CD14-positive monocyte (primary cell): Measurements from ENCODE around the gene CAVIN3. TPM values are rescaled to one million over a fixed set of nuclear protein-coding genes. Genes with fewer than 3 reads are reported as not detected.
A peak's percentile ranks its signal among the peaks of the same experiment; 100 is the strongest.

Experiments used
- DNase-seq, 3 donors: peaks; one replicate each; pipeline ENCODE4 v3.0.0-alpha.2; 2011 to 2022
- H2AFZ ChIP-seq: 2 replicates; pipeline ENCODE4 v1.6.0; 2012; ENCODE audit warnings: mild to moderate bottlenecking, low read depth, low read length, inconsistent platforms; ENCODE audit not compliant: insufficient read depth, poor library complexity, severe bottlenecking
- H3K27ac ChIP-seq, 2 donors: 1 replicate in 1 of 2; 2 replicates in 1 of 2; pipeline ENCODE4 v1.5.1; 2012 to 2013; ENCODE audit warnings: low read length in 2 of 2, control low read depth in 1 of 2, inconsistent platforms in 1 of 2, low read depth in 1 of 2, mild to moderate bottlenecking in 1 of 2
- H3K27me3 ChIP-seq, 2 donors: one replicate each; pipeline versions ENCODE4 v1.6.0 to v1.6.1; 2011 to 2013; ENCODE audit warnings: low read length in 2 of 2; ENCODE audit not compliant: control insufficient read depth in 2 of 2, insufficient read depth in 2 of 2
- H3K36me3 ChIP-seq, 2 donors: replicated peaks in 1 of 2; 1 replicate in 1 of 2; 2 replicates in 1 of 2; pipeline versions ENCODE4 v1.5.1 to v1.6.1; 2012 to 2013; ENCODE audit warnings: low read length in 2 of 2, control low read depth in 1 of 2, inconsistent platforms in 1 of 2, mild to moderate bottlenecking in 1 of 2; ENCODE audit not compliant: insufficient read depth in 2 of 2, control insufficient read depth in 1 of 2
- H3K4me1 ChIP-seq, 2 donors: 1 replicate in 1 of 2; 2 replicates in 1 of 2; pipeline versions ENCODE4 v1.5.1 to v1.6.1; 2012 to 2013; ENCODE audit warnings: low read length in 2 of 2, control low read depth in 1 of 2, inconsistent platforms in 1 of 2, mild to moderate bottlenecking in 1 of 2, moderate library complexity in 1 of 2; ENCODE audit not compliant: insufficient read depth in 2 of 2, control insufficient read depth in 1 of 2
- H3K4me2 ChIP-seq: replicated peaks from 2 replicates; pipeline ENCODE3; 2012; ENCODE audit warnings: low read length, moderate library complexity, mild to moderate bottlenecking; ENCODE audit not compliant: poor library complexity, severe bottlenecking; ENCODE audit errors: extremely low read depth
- H3K4me3 ChIP-seq, 3 experiments: fragments of 200-600 bp in 1 of 3; sonication (generic) in 1 of 3; replicated peaks in 1 of 3; 1 replicate in 2 of 3; 2 replicates in 1 of 3; pipeline ENCODE4 v1.5.1; 2011 to 2013; ENCODE audit warnings: low read length in 3 of 3, mild to moderate bottlenecking in 3 of 3, control low read depth in 2 of 3, low read depth in 2 of 3, inconsistent platforms in 1 of 3, moderate library complexity in 1 of 3
- H3K79me2 ChIP-seq: 2 replicates; pipeline ENCODE4 v1.6.0; 2012; ENCODE audit warnings: mild to moderate bottlenecking, control low read depth, inconsistent platforms, low read length, moderate library complexity; ENCODE audit not compliant: insufficient read depth
- H3K9ac ChIP-seq: 2 replicates; pipeline ENCODE4 v1.6.0; 2017; ENCODE audit warnings: low read length, mild to moderate bottlenecking; ENCODE audit not compliant: insufficient read depth, poor library complexity, severe bottlenecking
- H3K9me3 ChIP-seq, 2 donors: replicated peaks in 1 of 2; 1 replicate in 1 of 2; 2 replicates in 1 of 2; pipeline versions ENCODE4 v1.5.1 to v1.6.1; 2012 to 2013; ENCODE audit warnings: low read length in 2 of 2, control low read depth in 1 of 2; ENCODE audit not compliant: control insufficient read depth in 1 of 2, insufficient read depth in 1 of 2
- H4K20me1 ChIP-seq: 2 replicates; pipeline ENCODE4 v1.6.0; 2012; ENCODE audit warnings: mild to moderate bottlenecking, low read length, control low read depth, moderate library complexity; ENCODE audit not compliant: insufficient read depth
- H3K27ac Mint-ChIP-seq, 7 donors: one replicate each; pipeline ENCODE4 v1.8.0; 2020; ENCODE audit warnings: mild to moderate bottlenecking in 7 of 7, mixed read lengths in 7 of 7, moderate library complexity in 6 of 7, inconsistent platforms in 2 of 7
- H3K27me3 Mint-ChIP-seq, 3 donors: one replicate each; pipeline ENCODE4 v1.8.0; 2021 to 2022; ENCODE audit warnings: low read depth in 3 of 3, mild to moderate bottlenecking in 3 of 3, mixed read lengths in 3 of 3, moderate library complexity in 3 of 3, inconsistent platforms in 1 of 3
- H3K36me3 Mint-ChIP-seq, 2 donors: one replicate each; pipeline ENCODE4 v1.8.0; 2020; ENCODE audit warnings: mixed read lengths in 2 of 2, inconsistent platforms in 1 of 2, mild to moderate bottlenecking in 1 of 2
- H3K4me1 Mint-ChIP-seq: one replicate; pipeline ENCODE4 v1.8.0; 2020; ENCODE audit warnings: mild to moderate bottlenecking, mixed read lengths
- H3K4me3 Mint-ChIP-seq, 2 donors: one replicate each; pipeline ENCODE4 v1.8.0; 2020; ENCODE audit warnings: mild to moderate bottlenecking in 2 of 2, mixed read lengths in 2 of 2, moderate library complexity in 1 of 2
- H3K9me3 Mint-ChIP-seq, 7 donors: one replicate each; pipeline ENCODE4 v1.8.0; 2020 to 2022; ENCODE audit warnings: mixed read lengths in 7 of 7, mild to moderate bottlenecking in 6 of 7, moderate library complexity in 6 of 7, inconsistent platforms in 2 of 7
- CTCF ChIP-seq: fragments of 200-600 bp; IDR thresholded peaks from one replicate; pipeline ENCODE4 v1.8.0; 2022; ENCODE audit warnings: antibody characterized with exemption, mild to moderate bottlenecking
- WGBS: methylation state at CpG from one replicate; pipeline ENCODE4 v1.1.5; 2013; ENCODE audit warnings: missing lambda C conversion rate; ENCODE audit not compliant: insufficient coverage; 5-methylcytosine and 5-hydroxymethylcytosine counted together
- intact Hi-C, 2 donors: fragments of 100-400 bp; cut with micrococcal nuclease; formaldehyde crosslinking; loops; one replicate each; pipeline versions ENCODE4 v1.15.0 to v1.15.1; 2023
- polyA plus RNA-seq, 3 donors: library from polyadenylated mRNA; depleted of rRNA in 1 of 3; unstranded in 2 of 3; stranded (reverse) in 1 of 3; fragments of 300-500 nt in 2 of 3; fragments of >200 nt in 1 of 3; fragmentation: Illumina TruSeq in 2 of 3; gene quantifications; 1 replicate in 2 of 3; 2 replicates in 1 of 3; pipeline ENCODE4 v1.2.3, GENCODE V29; 2012 to 2021

The CAVIN3 gene
- polyA plus RNA-seq, 3 donors: 3.1 to 13.6 (median 11.2) TPM

DNA sequence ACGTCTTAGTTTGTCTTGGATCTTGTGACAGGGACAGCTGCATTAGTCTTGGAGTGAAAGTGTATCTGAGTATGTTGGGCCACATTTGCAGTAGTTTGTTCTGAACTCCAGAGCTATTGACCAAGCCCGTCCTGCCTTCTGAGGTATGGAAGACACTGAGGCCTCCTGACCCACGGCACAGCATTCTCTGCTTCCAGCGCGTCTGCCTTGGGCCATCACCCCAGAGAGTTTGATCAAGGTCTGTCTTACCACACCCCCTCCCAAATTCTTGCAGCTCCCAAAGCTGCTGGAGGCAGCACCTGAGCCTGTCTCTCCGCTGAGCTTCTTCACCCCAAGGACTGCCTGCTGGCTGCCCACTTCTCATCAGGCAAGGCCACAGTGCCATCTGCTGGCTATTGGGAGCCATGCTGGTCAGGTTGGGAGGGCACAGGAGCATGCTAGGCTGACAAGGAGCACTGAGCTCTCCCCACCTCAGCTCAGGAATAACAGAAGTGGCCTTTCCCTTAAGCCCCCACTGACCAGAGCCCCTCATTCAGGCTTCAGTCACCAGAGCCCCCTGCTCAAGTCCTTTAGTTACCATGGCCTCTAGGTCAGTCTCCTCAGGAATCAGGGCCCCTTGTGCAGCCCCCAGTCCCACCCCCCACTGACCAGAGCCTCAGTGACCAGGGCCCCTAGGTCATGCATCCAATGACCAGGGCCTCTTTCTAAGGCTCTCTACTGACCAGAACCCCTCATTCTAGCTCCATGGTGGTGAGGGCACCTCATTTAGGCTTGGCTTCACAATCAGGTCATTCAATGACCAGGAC is 42.8 kb upstream of the CAVIN3 start:
- Histone ChIP-seq H3K27ac (no peak overlapping the region), H3K9ac (no peak overlapping the region), H3K27me3 (no peaks in the 10 kb centered on the region), H3K36me3 (no peaks in the 10 kb centered on the region), H2AFZ (no peak overlapping the region), H4K20me1 (no peaks in the 10 kb centered on the region), H3K4me1 (no peaks in the 10 kb centered on the region), H3K9me3 (no peaks in the 10 kb centered on the region), H3K4me2 (no peak overlapping the region), H3K79me2 (no peaks in the 10 kb centered on the region), H3K4me3 (no peak overlapping the region)
- Mint-ChIP-seq H3K27me3 (no peaks in the 10 kb centered on the region), H3K9me3 (no peaks in the 10 kb centered on the region), H3K36me3 (no peaks in the 10 kb centered on the region), H3K4me1 (no peaks in the 10 kb centered on the region), H3K4me3 (no peak overlapping the region), H3K27ac (no peak overlapping the region)
- 87% methylated on average over 6 of the region's 6 CpGs for WGBS
- peak; percentile 76 for TF ChIP-seq CTCF
- DNase-seq: peak; percentile 42 to 54 (median 49)
- intact Hi-C loops: loop anchor here in 1 of 2 donors (5.0 kb wide), 1 partner anchor 341 kb away; no protein-coding TSS in a partner anchor

DNA sequence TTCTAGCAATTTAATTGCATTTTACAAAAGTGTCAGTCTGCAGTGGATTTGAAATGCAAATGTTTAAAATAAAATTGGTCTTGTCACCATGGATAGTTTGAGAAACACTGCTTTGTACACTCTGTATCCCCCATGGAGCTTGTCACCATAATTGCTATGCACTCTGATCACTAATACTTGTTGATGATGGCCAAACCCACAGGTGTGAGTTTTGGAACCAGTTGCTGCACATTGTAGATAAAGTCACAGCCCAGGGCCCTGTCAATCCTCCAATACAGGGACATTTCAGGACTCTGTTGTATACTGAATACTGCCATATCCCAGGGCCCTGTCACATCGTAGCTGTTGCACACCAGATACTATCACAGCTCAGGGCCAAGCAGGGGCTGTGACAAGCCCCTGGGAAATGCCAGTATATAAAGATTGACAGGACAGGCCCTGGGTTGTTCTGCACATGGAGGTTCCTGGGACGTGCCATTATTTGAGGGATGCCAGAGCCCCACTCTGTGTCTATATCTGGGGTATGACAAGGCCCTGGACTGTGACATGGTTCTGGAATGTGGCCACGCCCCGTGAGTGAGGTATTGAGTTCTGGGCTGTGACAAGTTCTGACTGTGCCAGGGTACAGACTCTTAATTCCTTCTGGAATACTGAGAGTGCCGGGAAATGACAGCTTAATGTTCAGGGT is 42.0 kb upstream of the CAVIN3 start:
- TF ChIP-seq CTCF: no peak
- no peak overlapping the region for H3K27ac ChIP-seq
- H3K4me1 ChIP-seq: no peaks in the 10 kb centered on the region
- no peaks in the 10 kb centered on the region for H3K36me3 Mint-ChIP-seq
- no peak overlapping the region for H3K9ac ChIP-seq
- H3K36me3 ChIP-seq: no peaks in the 10 kb centered on the region
- no peak for DNase-seq
- WGBS: 93% methylated on average over 4 of the region's 5 CpGs
- H3K4me3 Mint-ChIP-seq: no peak overlapping the region
- H3K27ac Mint-ChIP-seq: no peak overlapping the region
- no peaks in the 10 kb centered on the region for H3K9me3 ChIP-seq
- no peaks in the 10 kb centered on the region for H3K4me1 Mint-ChIP-seq
- H3K27me3 ChIP-seq: no peaks in the 10 kb centered on the region
- H3K4me3 ChIP-seq: no peak overlapping the region
- H3K9me3 Mint-ChIP-seq: no peaks in the 10 kb centered on the region
- no peak overlapping the region for H3K4me2 ChIP-seq
- no peak overlapping the region for H2AFZ ChIP-seq
- H3K27me3 Mint-ChIP-seq: no peaks in the 10 kb centered on the region
- H4K20me1 ChIP-seq: no peaks in the 10 kb centered on the region
- no peaks in the 10 kb centered on the region for H3K79me2 ChIP-seq
- intact Hi-C loops: loop anchor here in 1 of 2 donors (5.0 kb wide), 1 partner anchor 340 kb away; no protein-coding TSS in a partner anchor
